Stimulated activated CD4-positive, alpha-beta T cell treated with anti-CD3 and anti-CD28 coated beads, TNF-alpha, amount 100 ng/mL, for 24 hours (primary cell): ENCODE data around the gene TLR5.

Source experiments
- DNase-seq, 3 experiments: peaks; one replicate each; pipeline ENCODE4 v3.0.0-alpha.2; 2020; ENCODE audit warnings: low read depth in 3 of 3

Gene TLR5

DNA sequence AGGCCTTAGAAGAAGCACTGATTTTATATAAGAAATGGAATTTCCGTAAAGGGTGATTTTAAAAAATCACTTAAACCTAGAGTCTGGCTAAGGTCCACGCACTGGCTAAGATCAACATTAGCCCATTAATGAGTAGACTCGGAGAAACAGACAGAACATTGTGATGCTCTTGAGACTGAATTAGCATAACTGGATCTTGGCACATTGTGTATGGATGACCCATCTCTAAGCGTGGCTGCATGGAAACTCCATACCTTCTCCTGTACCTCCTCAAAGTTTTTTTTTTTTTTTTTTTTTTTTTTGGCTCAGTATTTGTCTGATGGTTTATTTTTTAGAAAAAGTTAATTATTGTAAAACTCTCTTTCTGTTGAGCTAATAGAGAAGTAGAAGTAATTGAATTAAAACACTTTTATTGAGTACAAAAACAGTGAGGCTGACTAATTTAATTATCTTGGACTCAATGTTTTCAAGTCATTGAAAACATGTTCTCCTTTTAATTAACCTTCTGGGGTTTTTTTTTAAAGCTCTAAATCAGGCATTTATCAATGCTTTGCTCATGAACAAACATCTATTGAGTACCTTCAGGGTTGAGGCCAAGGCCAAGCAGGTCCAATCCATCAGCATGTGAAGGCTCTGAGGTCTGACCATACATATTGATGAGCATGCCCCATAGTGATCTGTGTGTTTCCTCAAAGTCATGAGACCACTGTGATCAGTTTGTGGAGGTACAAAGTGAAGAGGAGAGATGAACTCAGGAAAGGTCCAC, 74.0 kb downstream of the TLR5 start:
- no peak for DNase-seq

DNA sequence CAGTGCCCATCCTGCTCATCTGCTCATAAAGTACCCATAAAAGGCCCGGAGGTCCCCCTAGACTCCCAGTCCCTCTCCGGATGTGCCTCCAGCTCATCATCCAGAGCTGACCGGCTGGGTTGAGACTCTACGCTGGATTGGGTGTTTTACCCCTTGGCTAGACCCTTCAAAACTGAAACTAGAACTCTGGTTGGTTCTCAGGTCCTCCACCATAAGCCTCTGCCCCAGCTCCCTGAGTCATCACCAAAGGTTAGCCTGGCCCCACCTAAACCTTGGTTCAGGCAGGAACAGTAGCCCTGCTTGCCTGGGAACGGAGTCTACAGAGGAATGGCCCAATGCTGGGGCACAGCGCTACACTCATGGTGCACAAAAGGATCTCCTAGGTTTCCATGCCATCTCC, 75.1 kb downstream of the TLR5 start:
- no peak for DNase-seq

DNA sequence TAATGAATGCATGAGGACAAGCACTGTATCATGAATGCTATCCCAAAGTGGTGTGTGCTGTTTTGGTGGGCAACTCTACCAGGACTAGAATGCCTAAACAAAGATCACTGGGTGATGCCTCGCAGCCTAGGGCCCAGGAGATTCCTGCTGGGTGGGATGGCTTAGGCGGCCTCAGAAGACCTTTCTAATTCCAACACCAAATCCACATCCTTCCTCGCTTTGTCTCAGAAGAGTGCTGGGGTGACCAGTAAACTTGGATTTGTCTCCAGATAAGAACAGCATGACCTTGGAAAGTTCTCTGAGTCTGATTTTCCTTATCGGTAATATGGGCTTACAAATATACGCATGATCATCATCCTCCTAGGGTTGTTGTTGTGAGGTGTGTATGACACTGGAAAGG, 76.6 kb downstream of the TLR5 start:
- no peak for DNase-seq

DNA sequence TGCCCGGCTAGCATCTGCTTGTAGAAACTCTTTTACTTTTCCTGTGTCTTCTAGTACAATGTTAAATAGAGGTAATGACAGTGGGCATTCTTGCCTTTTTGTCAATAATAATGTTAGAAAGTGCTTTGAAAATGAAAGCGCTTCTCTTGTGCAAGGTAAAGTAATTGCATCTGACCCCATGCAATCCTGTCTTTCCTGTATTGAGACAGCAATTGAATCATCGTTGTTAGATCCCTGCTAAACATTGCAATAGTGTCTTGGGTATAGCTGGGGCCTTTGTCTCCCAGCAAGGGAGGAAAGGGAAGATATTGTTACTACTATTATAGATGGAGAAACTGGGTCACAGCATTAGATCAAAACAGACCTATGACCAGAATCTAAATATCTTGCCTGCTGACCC, 80.9 kb downstream of the TLR5 start:
- no peak for DNase-seq

DNA sequence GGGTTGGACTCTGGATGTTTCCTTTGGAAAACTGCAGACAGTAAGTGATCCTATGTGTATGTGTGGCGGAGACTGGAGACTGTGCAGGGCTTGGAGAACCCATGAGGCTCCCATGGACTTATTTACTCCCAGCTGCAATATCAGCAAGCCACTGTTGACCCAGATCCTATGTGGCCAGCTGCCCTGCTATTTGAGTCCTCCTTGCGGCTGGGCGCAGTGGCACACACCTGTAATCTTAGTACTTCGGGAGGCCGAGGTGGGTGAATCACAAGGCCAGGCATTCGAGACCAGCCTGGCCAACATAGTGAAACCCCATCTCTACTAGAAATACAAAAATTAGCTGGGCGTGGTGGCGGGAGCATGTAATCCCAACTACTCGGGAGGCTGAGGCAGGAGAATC, 83.5 kb downstream of the TLR5 start:
- DNase-seq, result no peak
